ENCODE results near the gene TRIM58.

- TF ChIP-seq EZH2 (IDR thresholded peaks at IDR 0.05; ENCODE audit: borderline replicate concordance, low read length) (no peak), CTCF (conservative IDR thresholded peaks at IDR 0.05 in 1 of 2, IDR thresholded peaks at IDR 0.05 in 1 of 2; ENCODE audit: extremely low read depth in 1 of 2, insufficient read depth in 1 of 2, low read depth in 1 of 2, low read length in 2 of 2) (no peak)
Observed at GRCh38 chr1:247913786-247914185, 56.8 kb downstream of the TRIM58 start.

All from mammary epithelial cell (primary cell).